HepG2 (cell line): ENCODE measurements around the gene RIN3. TPM values are rescaled to one million over a fixed set of nuclear protein-coding genes. Genes with fewer than 3 reads are reported as not detected.

Source experiments
- ATAC-seq: fragments of 200-7000 bp; cut with Tn5 transposase; 3 replicates; pipeline ENCODE4 v1.9.1; 2020; ENCODE audit warnings: mild to moderate bottlenecking, moderate library complexity
- BruUV-seq: library from RNA; stranded (reverse); fragments of 400-500 nt; replicated peaks from 2 replicates; lab custom pipeline; 2021; lab: Mats Ljungman, UMichigan
- CTCF ChIA-PET: fragments of 300-600 bp; formaldehyde crosslinking; extraction: SDS; loops from one replicate; lab custom pipeline; 2021; ENCODE audit warnings: low total read pairs, inconsistent platforms, low intra/inter-chr PET ratio; lab: Yijun Ruan, JAX
- POLR2A ChIA-PET: fragments of 350-600 bp; sonication (Branson Sonifier 250); formaldehyde crosslinking; loops from one replicate; lab custom pipeline; 2020; ENCODE audit warnings: antibody characterized with exemption, inconsistent platforms; lab: Yijun Ruan, JAX
- DNase-seq: peaks from one replicate; pipeline ENCODE4 v3.0.0-alpha.2; 2015; ENCODE audit warnings: low spot score
- FAIRE-seq: peaks from 3 replicates; lab custom pipeline; 2011; peaks lifted over from hg19 to GRCh38; lab: Jason Lieb, UNC
- H2AFZ ChIP-seq: one replicate; pipeline ENCODE4 v1.6.1; 2011; ENCODE audit warnings: low read length, inconsistent platforms
- H3K27ac ChIP-seq: fragments of 300-600 bp; 3 replicates; pipeline ENCODE4 v1.8.0; 2011; ENCODE audit warnings: mixed run types, mild to moderate bottlenecking, mixed read lengths, low read length, inconsistent platforms; ENCODE audit not compliant: insufficient read depth; ENCODE audit errors: extremely low read length
- H3K27me3 ChIP-seq, 2 experiments: fragments of 200-600 bp in 1 of 2; 2 replicates in 1 of 2; 3 replicates in 1 of 2; pipeline versions ENCODE4 v1.6.0 to v1.8.0; 2011; ENCODE audit warnings: low read length in 2 of 2, mild to moderate bottlenecking in 2 of 2, moderate library complexity in 2 of 2, inconsistent platforms in 1 of 2; ENCODE audit not compliant: insufficient read depth in 2 of 2, control insufficient read depth in 1 of 2
- H3K36me3 ChIP-seq, 2 experiments: fragments of 200-600 bp in 1 of 2; replicated peaks in 1 of 2; 2 replicates in 1 of 2; 3 replicates in 1 of 2; pipeline versions ENCODE4 v1.5.1 to v1.8.0; 2011; ENCODE audit warnings: low read length in 2 of 2, inconsistent platforms in 1 of 2; ENCODE audit not compliant: insufficient read depth in 2 of 2, control insufficient read depth in 1 of 2
- H3K4me1 ChIP-seq: 2 replicates; pipeline ENCODE4 v1.5.1; 2012; ENCODE audit warnings: low read length, inconsistent platforms; ENCODE audit not compliant: insufficient read depth
- H3K4me2 ChIP-seq: 2 replicates; pipeline ENCODE4 v1.6.0; 2011; ENCODE audit warnings: low read depth, low read length, inconsistent platforms
- H3K4me3 ChIP-seq, 3 experiments: fragments of 200-600 bp in 1 of 3; sonication (generic), shearing (Covaris generic) in 1 of 3; replicated peaks in 1 of 3; 2 replicates each; pipeline ENCODE4 v1.5.1; 2011 to 2016; ENCODE audit warnings: low read length in 3 of 3, inconsistent platforms in 2 of 3, low read depth in 2 of 3, mild to moderate bottlenecking in 2 of 3, control low read depth in 1 of 3, mixed read lengths in 1 of 3; ENCODE audit not compliant: insufficient read depth in 1 of 3
- H3K79me2 ChIP-seq: one replicate; pipeline ENCODE4 v1.6.1; 2011; ENCODE audit warnings: low read length, inconsistent platforms; ENCODE audit not compliant: insufficient read depth
- H3K9ac ChIP-seq: 2 replicates; pipeline ENCODE4 v1.6.0; 2011; ENCODE audit warnings: mild to moderate bottlenecking, low read depth, low read length, inconsistent platforms; ENCODE audit not compliant: insufficient read depth
- H3K9me3 ChIP-seq: 2 replicates; pipeline ENCODE4 v1.5.1; 2012; ENCODE audit warnings: mild to moderate bottlenecking, low read length
- H4K20me1 ChIP-seq: 2 replicates; pipeline ENCODE4 v1.6.0; 2011; ENCODE audit warnings: inconsistent platforms, mild to moderate bottlenecking, low read length, moderate library complexity; ENCODE audit not compliant: insufficient read depth
- DDIT3 ChIP-seq: sonication (generic); formaldehyde crosslinking; IDR thresholded peaks from 2 replicates; pipeline ENCODE4 v1.4.0; 2020; ENCODE audit warnings: mild to moderate bottlenecking, missing genetic modification reagents
- GFI1 ChIP-seq: sonication (generic); formaldehyde crosslinking; IDR thresholded peaks from 2 replicates; pipeline ENCODE4 v1.5.0; 2020; ENCODE audit warnings: missing genetic modification reagents, mild to moderate bottlenecking, borderline replicate concordance
- HDAC6 ChIP-seq: fragments of 200-600 bp; sonication (generic); IDR thresholded peaks from 2 replicates; pipeline ENCODE4 v1.7.0; 2017; ENCODE audit warnings: mild to moderate bottlenecking, antibody characterized with exemption, low read length, low read depth
- IRX3 ChIP-seq: sonication (generic); formaldehyde crosslinking; IDR thresholded peaks from 2 replicates; pipeline ENCODE4 v1.8.1; 2023; ENCODE audit warnings: mild to moderate bottlenecking, low read depth, missing genetic modification reagents, borderline replicate concordance
- MAFF ChIP-seq: IDR thresholded peaks from 2 replicates; pipeline ENCODE4 v1.6.1; 2011; ENCODE audit warnings: low read depth, low read length, improper control_type of control experiment
- MYPOP ChIP-seq: sonication (generic); formaldehyde crosslinking; IDR thresholded peaks from 2 replicates; pipeline ENCODE4 v1.8.1; 2023; ENCODE audit warnings: mild to moderate bottlenecking, moderate library complexity, missing genetic modification reagents
- ZFP36L2 ChIP-seq: sonication (generic); formaldehyde crosslinking; IDR thresholded peaks from 2 replicates; pipeline ENCODE4 v1.4.0; 2020; ENCODE audit warnings: missing genetic modification reagents
- ZNF263 ChIP-seq: sonication (generic); formaldehyde crosslinking; IDR thresholded peaks from 2 replicates; pipeline ENCODE4 v1.4.0; 2020; ENCODE audit warnings: missing genetic modification reagents
- WGBS: methylation state at CpG from one replicate; pipeline ENCODE4 v1.1.6; 2017; ENCODE audit warnings: low lambda C conversion rate; 5-methylcytosine and 5-hydroxymethylcytosine counted together
- in situ Hi-C: cut with HindIII; loops from 2 replicates; pipeline ENCODE4 v1.10.0; 2017; ENCODE audit warnings: low pct_unique_long_range_greater_than_20kb; ENCODE audit not compliant: extremely low pct_ligation_motif_present
- intact Hi-C: fragments of 100-400 bp; cut with micrococcal nuclease; formaldehyde crosslinking; loops from one replicate; pipeline ENCODE4 v1.10.0; 2022; ENCODE audit not compliant: unreplicated experiment
- polyA plus RNA-seq, 8 experiments: library from polyadenylated mRNA; depleted of rRNA in 3 of 8; stranded (reverse) in 7 of 8; unstranded in 1 of 8; fragments of >200 nt; fragmentation: Illumina TruSeq in 4 of 8; extraction: Trizol in 4 of 8; gene quantifications; 2 replicates each; pipeline versions ENCODE4 v1.2.1 to v1.2.3, GENCODE V29; 2011 to 2016; ENCODE audit warnings: low read depth in 4 of 8, missing spikeins in 1 of 8, mixed read lengths in 1 of 8; ENCODE audit not compliant: insufficient read depth in 1 of 8
- total RNA-seq, 5 experiments: library from RNA; depleted of rRNA; stranded (reverse); fragments of >200 nt; fragmentation: Illumina TruSeq; extraction: Trizol; gene quantifications; 2 replicates each; pipeline ENCODE4 v1.2.3, GENCODE V29; 2016; ENCODE audit warnings: low read depth in 1 of 5

RIN3 gene
- total and polyA plus RNA-seq, 2 of the 13 experiments (the other 11 are each of a cell fraction or from before 2014, with no cell fraction given) = 2.3 to 3.6 TPM

GRCh38 chr14:92570674-92571262 is 57.2 kb downstream of the RIN3 start:
- ATAC-seq = peak; percentile 47; the same call in 2 of the 3 replicates
- H4K20me1 ChIP-seq = no peaks in the 10 kb centered on the region
- H3K9me3 ChIP-seq = peaks cover 8% of the 10 kb centered on the region; the same call in 1 of the 2 replicates
- POLR2A ChIA-PET = interaction anchor here (1.0 kb wide), 1 partner anchor 14 kb away, joined by 3 read pairs; no protein-coding TSS in a partner anchor
- H3K79me2 ChIP-seq = no peaks in the 10 kb centered on the region
- H2AFZ ChIP-seq = no peak overlapping the region
- BruUV-seq = no TSS peak
- WGBS = 65% methylated on average over 6 of the region's 6 CpGs
- intact Hi-C loops = no loop called here
- H3K4me3 ChIP-seq = no peak overlapping the region
- H3K4me2 ChIP-seq = no peak overlapping the region
- H3K27ac ChIP-seq = peak overlapping the region; percentile 52
- H3K4me1 ChIP-seq = peaks cover 22% of the 10 kb centered on the region
- no peak for TF ChIP-seq HDAC6
- TF ChIP-seq ZNF263 (CRISPR knock-in tag) = no peak
- no peak for TF ChIP-seq IRX3
- TF ChIP-seq DDIT3 (CRISPR knock-in tag) = no peak
- no peak for TF ChIP-seq GFI1 (CRISPR knock-in tag)
- no peak for TF ChIP-seq MAFF
- no peak for TF ChIP-seq MYPOP (CRISPR knock-in tag)
- no peak for TF ChIP-seq ZFP36L2 (CRISPR knock-in tag)
- H3K9ac ChIP-seq = no peak overlapping the region
- H3K27me3 ChIP-seq = no peaks in the 10 kb centered on the region
- in situ Hi-C loops = no loop called here
- FAIRE-seq = no peak
- CTCF ChIA-PET = no interaction called here
- peaks cover 4 to 13% of the 10 kb centered on the region in 2 experiments; a peak in 4 of 5 replicates for H3K36me3 ChIP-seq
- no peak for DNase-seq
